Testis (tissue), 3 donors: Measurements from ENCODE around the gene GNAT1. TPM values are rescaled to one million over a fixed set of nuclear protein-coding genes. Genes with fewer than 3 reads are reported as not detected.

ENCODE experiments used
- DNase-seq: peaks from one replicate; pipeline ENCODE4 v3.0.0-alpha.2; 2019
- H3K27ac ChIP-seq, 2 donors: fragments of 200-600 bp; sonication (generic); one replicate each; pipeline ENCODE4 v1.5.1; 2019
- H3K27me3 ChIP-seq: fragments of 200-600 bp; sonication (generic); one replicate; pipeline ENCODE4 v1.5.1; 2019
- H3K36me3 ChIP-seq: fragments of 200-600 bp; sonication (generic); one replicate; pipeline ENCODE4 v1.5.1; 2017; ENCODE audit warnings: low read depth; ENCODE audit errors: missing control alignments
- H3K4me1 ChIP-seq: fragments of 200-600 bp; sonication (generic); one replicate; pipeline ENCODE4 v1.5.1; 2019
- H3K4me3 ChIP-seq, 2 donors: fragments of 200-600 bp; sonication (generic); one replicate each; pipeline ENCODE4 v1.5.1; 2017 to 2019
- H3K9me3 ChIP-seq: fragments of 200-600 bp; sonication (generic); one replicate; pipeline ENCODE4 v1.5.1; 2017
- CTCF ChIP-seq, 3 experiments: fragments of 450-650 bp in 2 of 3; fragments of 200-600 bp in 1 of 3; sonication (generic) in 1 of 3; IDR thresholded peaks; one replicate each; pipeline ENCODE4 v1.5.1; 2016 to 2019; ENCODE audit warnings: antibody characterized with exemption in 3 of 3, mild to moderate bottlenecking in 2 of 3, moderate library complexity in 1 of 3
- POLR2A ChIP-seq: fragments of 450-650 bp; IDR thresholded peaks from one replicate; pipeline ENCODE4 v1.6.1; 2017; ENCODE audit warnings: antibody characterized with exemption, mild to moderate bottlenecking, moderate library complexity
- WGBS, 2 donors: methylation state at CpG; one replicate each; pipeline ENCODE4 v1.1.5; 2018; 5-methylcytosine and 5-hydroxymethylcytosine counted together
- intact Hi-C: fragments of 100-400 bp; cut with DNase I; formaldehyde crosslinking; loops from one replicate; pipeline ENCODE4 v1.15.1; 2023; ENCODE audit warnings: low total_unique reads
- polyA plus RNA-seq: library from polyadenylated mRNA; stranded (reverse); fragments of 350-450 nt; fragmentation: Illumina TruSeq; extraction: RNeasy Lipid Tissue Mini Kit (QIAGEN cat#74804); gene quantifications from one replicate; pipeline ENCODE4 v1.2.3, GENCODE V29; 2014; ENCODE audit warnings: low read depth, low replicate concordance; ENCODE audit not compliant: insufficient read depth
- total RNA-seq, 2 donors: library from RNA; depleted of rRNA; stranded (reverse); fragments of >200 nt; gene quantifications; one replicate each; pipeline ENCODE4 v1.2.3, GENCODE V29; 2016

The GNAT1 gene
- total and polyA plus RNA-seq, 3 donors from 2014 or later: 0.93 to 2.3 (median 1.2) TPM

GRCh38 chr3:50201573-50202315 is 10.3 kb downstream of the GNAT1 start:
- Histone ChIP-seq H3K4me1 (no peaks in the 10 kb centered on the region), H3K4me3 (no peak overlapping the region), H3K36me3 (no peaks in the 10 kb centered on the region), H3K9me3 (no peaks in the 10 kb centered on the region), H3K27ac (no peak overlapping the region), H3K27me3 (no peaks in the 10 kb centered on the region)
- WGBS, 2 donors: 90% methylated on average over 10 of the region's 10 CpGs; no CpG with 5 or more reads in 1 of the 2 donors
- no peak for DNase-seq
- TF ChIP-seq CTCF (IDR thresholded peaks at IDR 0.05): no peak
- intact Hi-C loops: no loop called here

GRCh38 chr3:50202353-50203112 is 11.1 kb downstream of the GNAT1 start:
- Histone ChIP-seq H3K27me3 (no peaks in the 10 kb centered on the region), H3K36me3 (no peaks in the 10 kb centered on the region), H3K9me3 (no peaks in the 10 kb centered on the region), H3K4me1 (no peaks in the 10 kb centered on the region), H3K27ac (no peak overlapping the region), H3K4me3 (no peak overlapping the region)
- DNase-seq: no peak
- intact Hi-C loops: no loop called here
- no peak for TF ChIP-seq CTCF (IDR thresholded peaks at IDR 0.05)
- TF ChIP-seq POLR2A: no peak
- WGBS, 2 donors: 73 to 83% methylated on average over 16 of the region's 16 CpGs

- TF ChIP-seq CTCF (IDR thresholded peaks at IDR 0.05) (no peak), POLR2A (no peak)
- 63 to 75% methylated on average over 8 to 9 of the region's 9 CpGs for WGBS, 2 donors
- no peaks in the 10 kb centered on the region for H3K9me3 ChIP-seq
- no peaks in the 10 kb centered on the region for H3K36me3 ChIP-seq
- no peak overlapping the region for H3K4me3 ChIP-seq
- no peak overlapping the region for H3K27ac ChIP-seq
- no peak for DNase-seq
- H3K4me1 ChIP-seq: no peaks in the 10 kb centered on the region
- no peaks in the 10 kb centered on the region for H3K27me3 ChIP-seq
- intact Hi-C loops: no loop called here
These were observed 11.9 kb downstream of the GNAT1 start for GRCh38 chr3:50203113-50203808.

- no peak for DNase-seq
- WGBS, 2 donors: 59 to 71% methylated on average over 12 of the region's 12 CpGs
- H3K9me3 ChIP-seq: no peaks in the 10 kb centered on the region
- no peak overlapping the region for H3K27ac ChIP-seq
- intact Hi-C loops: no loop called here
- no peaks in the 10 kb centered on the region for H3K36me3 ChIP-seq
- no peaks in the 10 kb centered on the region for H3K4me1 ChIP-seq
- H3K27me3 ChIP-seq: no peaks in the 10 kb centered on the region
- H3K4me3 ChIP-seq: peak overlapping the region; percentile 27 to 58
- TF ChIP-seq POLR2A (no peak), CTCF (IDR thresholded peaks at IDR 0.05) (no peak)
These were observed 12.7 kb downstream of the GNAT1 start for GRCh38 chr3:50203809-50204803.
